GM19452 (cell line): ENCODE measurements around the gene FAM184B.
"Not testable (repeated sequence)": the region's sequence is repeated elsewhere in the genome, so short reads cannot be mapped to it uniquely, and the experiment has no call there.

Source experiments
- ATAC-seq: cut with Tn5 transposase; IDR thresholded peaks from one replicate; pipeline ENCODE4 v1.9.1; 2021; ENCODE audit not compliant: unreplicated experiment

Gene FAM184B

GRCh38 chr4:17721496-17722355 is 59.7 kb downstream of the FAM184B start:
- ATAC-seq = no peak

DNA sequence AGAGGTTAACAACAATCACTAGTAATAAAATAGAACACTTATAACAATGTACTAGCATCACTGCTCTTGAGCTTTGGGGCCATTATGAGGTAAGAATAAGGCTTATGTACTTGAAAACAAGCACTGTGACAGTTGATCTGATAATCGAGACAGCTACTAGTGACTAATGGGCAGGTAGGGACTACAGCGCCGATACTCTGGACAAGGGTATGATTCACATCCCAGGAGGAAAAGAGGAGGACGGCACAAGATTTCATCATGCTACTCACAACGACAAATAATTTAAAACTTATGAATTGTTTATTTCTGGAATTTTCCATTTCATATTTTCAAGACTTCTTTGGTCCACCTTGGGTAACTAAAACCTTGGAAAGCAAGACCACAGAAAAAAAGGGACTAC is 62.3 kb downstream of the FAM184B start:
- ATAC-seq = no peak

DNA sequence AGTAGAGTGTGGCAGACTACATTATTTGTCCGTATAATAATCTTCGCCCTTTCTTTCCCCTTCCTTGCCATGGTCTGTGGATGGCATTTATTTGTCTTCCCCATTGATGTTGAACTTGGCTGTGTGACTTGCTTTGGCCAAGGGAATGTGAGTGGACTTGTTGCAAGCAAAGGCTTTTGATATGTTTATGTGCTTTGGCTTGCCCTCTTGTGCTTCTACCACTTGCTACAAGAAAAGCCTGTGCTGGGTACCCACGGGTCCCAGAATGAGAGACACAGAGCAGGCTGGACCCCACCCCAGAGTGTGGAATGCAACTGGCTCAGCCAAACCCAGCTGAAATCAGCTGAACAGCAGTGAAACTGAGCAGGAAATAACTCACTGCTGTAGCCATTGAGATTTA is 63.0 kb downstream of the FAM184B start:
- no peak for ATAC-seq

GRCh38 chr4:17717301-17717700 is 64.1 kb downstream of the FAM184B start:
- ATAC-seq = no peak

GRCh38 chr4:17715511-17715910 is 65.9 kb downstream of the FAM184B start:
- no peak for ATAC-seq

DNA sequence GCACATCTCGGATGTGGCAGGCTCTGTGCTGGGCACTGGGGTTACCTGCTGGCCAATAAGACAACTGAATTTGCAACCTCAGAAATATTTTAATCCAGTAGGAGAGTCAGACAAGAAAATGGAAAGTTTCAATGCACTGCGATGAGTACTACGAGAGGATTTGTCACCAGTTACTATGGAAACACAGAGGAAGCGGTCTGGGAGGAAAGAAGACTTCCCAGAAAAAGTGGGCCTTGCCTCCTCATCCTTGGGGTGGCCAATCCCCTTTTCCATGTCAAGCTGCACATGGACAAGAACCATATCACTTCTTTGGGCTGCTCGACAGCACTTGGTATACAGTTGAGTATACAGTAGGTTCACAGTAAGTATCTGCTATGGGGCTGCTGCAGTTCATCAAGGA is 67.6 kb downstream of the FAM184B start:
- ATAC-seq = no peak

DNA sequence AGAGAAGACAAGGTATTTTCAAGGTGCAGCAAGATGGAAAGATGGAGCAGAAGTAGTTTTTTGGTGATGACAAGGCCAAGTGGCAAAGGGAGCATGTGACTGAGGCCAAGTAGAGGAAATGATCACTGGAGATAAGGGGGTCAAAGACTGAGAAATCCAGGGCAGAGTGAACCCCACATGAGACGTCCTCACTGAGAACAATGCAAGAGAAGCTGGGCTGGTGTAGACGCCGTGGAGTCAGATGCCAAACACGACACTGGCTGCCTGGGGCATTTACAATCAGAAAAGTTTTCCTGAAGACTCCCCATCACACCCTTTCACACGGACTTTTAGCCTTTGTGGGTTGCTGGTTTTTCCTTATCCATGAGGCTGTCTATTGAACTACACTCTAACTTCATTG is 69.3 kb downstream of the FAM184B start:
- no peak for ATAC-seq

- ATAC-seq = not testable (repeated sequence)
These were observed 70.2 kb downstream of the FAM184B start for GRCh38 chr4:17711206-17711605.

- no peak for ATAC-seq
These were observed 71.7 kb downstream of the FAM184B start for GRCh38 chr4:17709763-17710068.

DNA sequence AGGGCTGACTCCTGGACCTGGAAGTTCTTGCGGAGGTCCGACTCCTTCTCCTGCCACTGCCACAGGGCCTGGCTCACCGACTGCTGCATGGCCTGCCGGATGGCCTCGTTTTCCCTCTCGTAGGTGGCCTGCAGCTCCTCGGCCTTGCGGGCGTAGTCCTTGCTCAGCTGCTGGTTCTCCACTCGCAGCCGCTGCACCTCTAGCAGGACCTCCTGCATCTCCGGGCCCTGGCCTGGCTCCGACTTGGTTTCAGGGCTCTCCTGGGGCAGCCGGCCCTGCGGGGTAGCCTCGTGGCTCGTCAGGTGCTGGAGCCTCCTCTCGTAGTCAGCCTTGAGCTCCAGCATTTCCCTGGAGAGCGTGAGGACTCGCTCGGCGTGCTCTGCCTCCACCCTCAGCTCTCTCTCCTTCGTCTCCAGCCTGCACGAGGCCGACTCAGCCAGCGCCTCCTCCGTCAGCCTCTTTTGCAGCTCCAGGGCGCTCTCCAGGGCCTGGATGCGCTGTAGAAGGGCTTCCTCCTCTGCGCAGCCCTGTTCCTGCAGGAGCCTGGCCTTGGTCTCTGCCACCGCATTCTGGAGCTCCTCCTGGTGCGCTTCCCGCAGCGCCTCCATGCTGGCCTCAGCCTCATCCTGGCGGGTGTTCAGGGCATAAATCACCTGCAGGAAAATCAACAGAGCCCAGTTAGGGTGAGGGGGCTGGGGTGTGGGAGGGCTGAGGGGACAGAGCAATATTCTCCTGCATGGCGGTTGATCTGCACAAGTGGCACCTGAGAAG is 72.2 kb downstream of the FAM184B start:
- no peak for ATAC-seq

DNA sequence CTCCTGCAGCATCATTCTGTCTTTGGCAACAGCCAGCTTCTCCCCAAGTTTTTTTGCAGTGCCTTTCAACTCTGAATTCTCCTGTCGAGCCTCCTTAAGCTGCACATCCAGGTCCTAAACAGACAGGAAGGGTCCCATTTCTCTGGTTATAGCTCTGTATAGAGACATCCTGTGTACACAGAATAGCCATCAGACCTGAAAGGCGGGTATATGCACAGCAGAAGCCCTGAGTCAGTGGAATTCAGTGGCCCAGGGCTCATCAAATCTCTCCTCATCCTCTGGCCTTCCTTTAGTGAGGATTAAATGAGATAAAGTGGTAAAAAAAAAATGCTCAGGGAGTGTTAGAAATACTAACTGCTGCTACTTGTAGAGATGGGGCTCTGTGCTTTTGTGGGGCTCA is 73.8 kb downstream of the FAM184B start:
- ATAC-seq = no peak

GRCh38 chr4:17705107-17705506 is 76.3 kb downstream of the FAM184B start:
- no peak for ATAC-seq

DNA sequence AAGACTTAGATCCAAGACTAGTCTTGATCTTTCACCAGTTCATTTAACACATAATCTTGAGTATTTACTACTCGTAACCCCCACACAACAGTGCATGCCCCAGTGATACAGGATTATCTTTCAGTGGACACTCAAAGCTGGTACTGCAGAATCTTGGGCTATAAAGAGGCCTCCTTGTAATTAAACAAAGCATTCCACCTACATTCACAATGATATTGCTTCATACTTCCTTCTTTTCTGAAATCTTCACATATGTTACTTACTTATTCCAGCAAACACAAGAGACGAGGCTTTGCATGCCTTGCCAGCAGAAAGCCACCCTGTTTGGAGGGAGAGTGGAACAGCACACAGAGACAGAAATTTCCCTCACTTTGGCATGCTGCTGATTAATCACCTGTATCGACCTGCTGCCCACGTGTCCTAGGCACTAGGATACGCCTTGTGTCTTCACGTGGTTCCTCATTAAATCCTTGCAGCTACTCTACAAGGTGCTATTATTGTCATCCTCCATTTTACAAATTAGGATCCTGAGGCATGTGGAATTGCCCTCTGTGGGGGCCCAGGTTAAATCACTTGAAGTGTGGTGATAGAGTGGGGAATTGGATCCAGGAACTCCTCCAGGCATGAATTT is 77.3 kb downstream of the FAM184B start:
- ATAC-seq = no peak

DNA sequence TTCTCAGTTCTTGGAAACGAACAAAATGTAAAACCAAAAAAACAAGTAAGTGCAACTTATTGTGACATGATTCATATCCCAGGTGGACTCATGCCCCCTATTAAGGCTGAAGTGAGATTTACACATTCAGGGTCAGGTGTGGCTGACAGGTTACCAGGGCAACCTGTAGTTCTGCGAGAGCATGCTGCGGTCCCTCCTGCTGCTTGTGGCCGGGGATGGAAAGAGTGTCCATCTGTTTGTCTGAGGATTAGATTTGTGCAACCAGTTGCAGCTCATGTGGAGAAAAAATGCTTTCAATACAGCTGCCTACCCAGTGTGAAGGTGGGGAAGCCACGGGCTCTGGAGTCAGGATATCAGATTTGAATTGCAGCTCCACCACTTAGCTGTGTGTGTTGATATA is 78.8 kb downstream of the FAM184B start:
- no peak for ATAC-seq

DNA sequence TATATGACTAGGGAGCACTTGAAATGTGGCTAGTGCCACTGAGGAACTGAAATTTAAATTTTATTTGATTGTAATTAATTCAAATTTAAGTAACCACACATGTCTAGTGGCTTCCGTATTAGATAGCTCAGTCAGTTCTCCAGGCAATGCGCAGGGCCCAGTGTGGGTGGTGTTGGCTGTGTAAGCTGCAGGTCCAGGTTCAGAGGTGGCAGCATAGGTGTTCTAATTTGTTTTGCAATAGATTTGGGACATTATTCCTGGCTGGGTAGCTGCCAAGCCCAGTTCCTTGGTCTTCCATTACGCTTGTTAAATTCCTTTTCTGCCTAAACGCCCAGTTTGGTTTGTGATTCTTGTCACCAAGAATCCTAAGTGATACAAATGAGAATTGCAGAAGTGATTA is 79.5 kb downstream of the FAM184B start:
- no peak for ATAC-seq

DNA sequence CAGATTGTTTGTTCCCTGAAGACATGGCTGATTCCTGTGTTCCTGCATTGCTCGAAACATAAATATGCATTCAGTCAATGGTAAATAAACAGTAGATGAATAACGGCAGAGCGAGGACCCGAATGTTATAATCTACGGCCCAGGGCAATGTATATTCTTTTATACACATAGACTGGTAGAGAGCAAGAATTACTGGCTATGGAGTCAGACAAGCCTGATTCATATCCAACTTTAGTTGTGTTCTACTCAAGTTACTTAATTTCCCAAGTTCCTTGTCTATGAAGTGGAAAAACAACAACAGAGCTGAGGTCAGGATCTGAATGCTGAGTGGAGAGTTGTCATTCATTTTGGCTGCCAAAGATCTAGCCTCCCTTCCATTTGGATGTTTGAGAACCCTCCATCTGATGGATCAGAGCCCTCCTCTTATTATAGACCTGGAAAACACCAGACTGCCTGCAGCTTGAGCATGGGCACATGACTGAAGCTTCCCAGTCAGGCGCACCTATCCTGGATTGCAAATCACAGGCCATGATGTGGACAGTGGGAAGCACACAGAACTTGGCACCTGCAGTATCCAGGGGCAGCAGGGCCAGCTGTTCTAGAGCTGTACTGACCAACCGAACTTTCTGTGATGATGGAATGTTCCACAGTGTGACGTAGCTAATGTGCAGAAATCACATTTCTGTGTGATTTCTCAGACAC is 80.1 kb downstream of the FAM184B start:
- no peak for ATAC-seq

GRCh38 chr4:17699380-17699779 is 82.0 kb downstream of the FAM184B start:
- no peak for ATAC-seq

GRCh38 chr4:17698116-17698515 is 83.3 kb downstream of the FAM184B start:
- ATAC-seq = no peak

- ATAC-seq = no peak
These were observed 86.1 kb downstream of the FAM184B start for GRCh38 chr4:17695341-17695740.

DNA sequence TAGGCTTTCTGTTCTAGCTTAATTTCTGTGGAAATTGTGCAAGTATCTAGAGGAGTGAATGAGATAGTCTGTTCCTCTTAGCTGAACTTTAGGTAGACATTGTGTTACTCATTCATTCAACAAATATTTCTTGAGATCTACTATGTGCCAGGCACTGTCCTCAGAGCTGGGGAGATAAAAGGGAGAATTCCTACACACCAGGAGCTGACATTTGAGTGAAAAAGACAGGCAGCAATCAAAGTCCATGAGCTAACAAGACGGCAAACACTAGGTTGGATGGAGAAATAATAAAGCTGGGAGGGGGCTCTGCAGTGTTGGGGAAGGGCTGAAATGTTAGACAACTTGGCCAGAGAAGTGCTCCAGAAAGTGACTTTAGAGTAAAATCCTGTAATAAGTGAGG is 86.9 kb downstream of the FAM184B start:
- no peak for ATAC-seq

- no peak for ATAC-seq
These were observed 90.5 kb downstream of the FAM184B start for GRCh38 chr4:17690898-17691297.
